ENCODE measurements around the gene RABGAP1L.
"Not testable (repeated sequence)": the region's sequence is repeated elsewhere in the genome, so short reads cannot be mapped to it uniquely, and the experiment has no call there.

RABGAP1L gene

GRCh38 chr1:174326278-174326677, 167.0 kb downstream of the RABGAP1L start:
- Histone ChIP-seq H3K4me1 (ENCODE audit: control insufficient read depth, insufficient read depth, low read length, poor library complexity, severe bottlenecking) (no peaks in the 10 kb centered on the region), H3K27ac (ENCODE audit: low read depth, low read length, severe bottlenecking) (no peak overlapping the region), H3K9me3 (ENCODE audit: control insufficient read depth, low read length) (peaks cover 12% of the 10 kb centered on the region), H3K4me3 (ENCODE audit: extremely low read depth, insufficient read depth, low read length, poor library complexity, severe bottlenecking) (no peak overlapping the region), H3K36me3 (ENCODE audit: control insufficient read depth, insufficient read depth, low read length) (no peaks in the 10 kb centered on the region)
- WGBS, 2 experiments (ENCODE audit: insufficient coverage in 2 of 2) = 100% methylated on average over 2 to 3 of the region's 3 CpGs

- WGBS, 2 experiments (ENCODE audit: insufficient coverage in 2 of 2) = 96 to 100% methylated on average over 2 to 4 of the region's 6 CpGs
- Histone ChIP-seq H3K4me1 (ENCODE audit: control insufficient read depth, insufficient read depth, low read length, poor library complexity, severe bottlenecking) (no peaks in the 10 kb centered on the region), H3K4me3 (ENCODE audit: extremely low read depth, insufficient read depth, low read length, poor library complexity, severe bottlenecking) (no peak overlapping the region)
These were observed 174.1 kb downstream of the RABGAP1L start for GRCh38 chr1:174333437-174333836.

GRCh38 chr1:174337000-174337681, 177.8 kb downstream of the RABGAP1L start:
- H3K4me3 ChIP-seq (ENCODE audit: extremely low read depth, insufficient read depth, low read length, poor library complexity, severe bottlenecking) = no peak overlapping the region
- no peaks in the 10 kb centered on the region for H3K9me3 ChIP-seq (ENCODE audit: control insufficient read depth, low read length)
- H3K4me1 ChIP-seq (ENCODE audit: control insufficient read depth, insufficient read depth, low read length, poor library complexity, severe bottlenecking) = no peaks in the 10 kb centered on the region
- WGBS, 2 experiments (ENCODE audit: insufficient coverage in 2 of 2) = 85 to 89% methylated on average over 4 of the region's 4 CpGs
- H3K27ac ChIP-seq (ENCODE audit: low read depth, low read length, severe bottlenecking) = no peak overlapping the region
- H3K36me3 ChIP-seq (ENCODE audit: control insufficient read depth, insufficient read depth, low read length) = no peaks in the 10 kb centered on the region

More at GRCh38 chr1:174333437-174333836, 174.1 kb downstream of the RABGAP1L start:
- H3K9me3 ChIP-seq (ENCODE audit: control insufficient read depth, low read length) = no peaks in the 10 kb centered on the region
- H3K36me3 ChIP-seq (ENCODE audit: control insufficient read depth, insufficient read depth, low read length) = no peaks in the 10 kb centered on the region
- no peak overlapping the region for H3K27ac ChIP-seq (ENCODE audit: low read depth, low read length, severe bottlenecking)

- H3K27ac ChIP-seq (ENCODE audit: low read depth, low read length, severe bottlenecking); H3K9me3 ChIP-seq (ENCODE audit: control insufficient read depth, low read length); H3K4me3 ChIP-seq (ENCODE audit: extremely low read depth, insufficient read depth, low read length, poor library complexity, severe bottlenecking); H3K4me1 ChIP-seq (ENCODE audit: control insufficient read depth, insufficient read depth, low read length, poor library complexity, severe bottlenecking); H3K36me3 ChIP-seq (ENCODE audit: control insufficient read depth, insufficient read depth, low read length): not testable (repeated sequence)
- 100% methylated on average over 1 of the region's 1 CpG; no CpG with 5 or more reads in 1 of the 2 experiments for WGBS, 2 experiments (ENCODE audit: insufficient coverage in 2 of 2)
These were observed 181.1 kb downstream of the RABGAP1L start for GRCh38 chr1:174340404-174340803.

GRCh38 chr1:174344162-174344561, 184.8 kb downstream of the RABGAP1L start:
- H3K9me3 ChIP-seq (ENCODE audit: control insufficient read depth, low read length) = no peaks in the 10 kb centered on the region
- 80% methylated on average over 1 of the region's 3 CpGs for WGBS, 2 experiments (ENCODE audit: insufficient coverage in 2 of 2)
- H3K4me3 ChIP-seq (ENCODE audit: extremely low read depth, insufficient read depth, low read length, poor library complexity, severe bottlenecking) = no peak overlapping the region
- no peak overlapping the region for H3K27ac ChIP-seq (ENCODE audit: low read depth, low read length, severe bottlenecking)
- no peaks in the 10 kb centered on the region for H3K36me3 ChIP-seq (ENCODE audit: control insufficient read depth, insufficient read depth, low read length)
- H3K4me1 ChIP-seq (ENCODE audit: control insufficient read depth, insufficient read depth, low read length, poor library complexity, severe bottlenecking) = no peaks in the 10 kb centered on the region

- H3K4me3 ChIP-seq (ENCODE audit: extremely low read depth, insufficient read depth, low read length, poor library complexity, severe bottlenecking) = no peak overlapping the region
- H3K9me3 ChIP-seq (ENCODE audit: control insufficient read depth, low read length) = no peaks in the 10 kb centered on the region
- H3K36me3 ChIP-seq (ENCODE audit: control insufficient read depth, insufficient read depth, low read length) = no peaks in the 10 kb centered on the region
- no peak overlapping the region for H3K27ac ChIP-seq (ENCODE audit: low read depth, low read length, severe bottlenecking)
- no peaks in the 10 kb centered on the region for H3K4me1 ChIP-seq (ENCODE audit: control insufficient read depth, insufficient read depth, low read length, poor library complexity, severe bottlenecking)
These were observed 192.8 kb downstream of the RABGAP1L start for GRCh38 chr1:174352117-174352516.

- Histone ChIP-seq H3K36me3 (ENCODE audit: control insufficient read depth, insufficient read depth, low read length) (no peaks in the 10 kb centered on the region), H3K4me3 (ENCODE audit: extremely low read depth, insufficient read depth, low read length, poor library complexity, severe bottlenecking) (no peak overlapping the region), H3K9me3 (ENCODE audit: control insufficient read depth, low read length) (no peaks in the 10 kb centered on the region), H3K4me1 (ENCODE audit: control insufficient read depth, insufficient read depth, low read length, poor library complexity, severe bottlenecking) (no peaks in the 10 kb centered on the region), H3K27ac (ENCODE audit: low read depth, low read length, severe bottlenecking) (no peak overlapping the region)
- 86 to 100% methylated on average over 1 to 2 of the region's 3 CpGs for WGBS, 2 experiments (ENCODE audit: insufficient coverage in 2 of 2)
These were observed 193.7 kb downstream of the RABGAP1L start for GRCh38 chr1:174352883-174353608.

GRCh38 chr1:174358344-174358743, 199.0 kb downstream of the RABGAP1L start:
- Histone ChIP-seq H3K36me3 (ENCODE audit: control insufficient read depth, insufficient read depth, low read length) (no peaks in the 10 kb centered on the region), H3K27ac (ENCODE audit: low read depth, low read length, severe bottlenecking) (no peak overlapping the region), H3K4me3 (ENCODE audit: extremely low read depth, insufficient read depth, low read length, poor library complexity, severe bottlenecking) (no peak overlapping the region), H3K9me3 (ENCODE audit: control insufficient read depth, low read length) (no peaks in the 10 kb centered on the region), H3K4me1 (ENCODE audit: control insufficient read depth, insufficient read depth, low read length, poor library complexity, severe bottlenecking) (no peaks in the 10 kb centered on the region)
- WGBS, 2 experiments (ENCODE audit: insufficient coverage in 2 of 2) = 92 to 100% methylated on average over 3 of the region's 3 CpGs

- Histone ChIP-seq H3K4me1 (ENCODE audit: control insufficient read depth, insufficient read depth, low read length, poor library complexity, severe bottlenecking) (no peaks in the 10 kb centered on the region), H3K4me3 (ENCODE audit: extremely low read depth, insufficient read depth, low read length, poor library complexity, severe bottlenecking) (no peak overlapping the region), H3K27ac (ENCODE audit: low read depth, low read length, severe bottlenecking) (no peak overlapping the region), H3K9me3 (ENCODE audit: control insufficient read depth, low read length) (no peaks in the 10 kb centered on the region), H3K36me3 (ENCODE audit: control insufficient read depth, insufficient read depth, low read length) (no peaks in the 10 kb centered on the region)
- 86 to 94% methylated on average over 4 to 5 of the region's 6 CpGs for WGBS, 2 experiments (ENCODE audit: insufficient coverage in 2 of 2)
These were observed 199.6 kb downstream of the RABGAP1L start for GRCh38 chr1:174358786-174359453.

GRCh38 chr1:174359454-174359805, 200.1 kb downstream of the RABGAP1L start:
- no peaks in the 10 kb centered on the region for H3K9me3 ChIP-seq (ENCODE audit: control insufficient read depth, low read length)
- H3K4me1 ChIP-seq (ENCODE audit: control insufficient read depth, insufficient read depth, low read length, poor library complexity, severe bottlenecking) = no peaks in the 10 kb centered on the region
- H3K4me3 ChIP-seq (ENCODE audit: extremely low read depth, insufficient read depth, low read length, poor library complexity, severe bottlenecking) = no peak overlapping the region
- H3K36me3 ChIP-seq (ENCODE audit: control insufficient read depth, insufficient read depth, low read length) = no peaks in the 10 kb centered on the region
- H3K27ac ChIP-seq (ENCODE audit: low read depth, low read length, severe bottlenecking) = no peak overlapping the region
- 100% methylated on average over 1 of the region's 2 CpGs for WGBS, 2 experiments (ENCODE audit: insufficient coverage in 2 of 2)
